B cell (primary cell): ENCODE measurements around the gene MAN1A1. TPM values are rescaled to one million over a fixed set of nuclear protein-coding genes. Genes with fewer than 3 reads are reported as not detected.

Experiments used
- ATAC-seq: fragments of 200-7000 bp; cut with Tn5 transposase; one replicate; pipeline ENCODE4 v1.10.0; 2021; ENCODE audit warnings: low read depth, mild to moderate bottlenecking, moderate number of reproducible peaks, moderate library complexity
- CTCF ChIA-PET: fragments of 350-600 bp; sonication (Branson Sonifier 250); formaldehyde crosslinking; loops from one replicate; lab custom pipeline; 2021; ENCODE audit warnings: antibody characterized with exemption, inconsistent platforms; lab: Charles Lee
- POLR2A ChIA-PET: fragments of 350-600 bp; sonication (Branson Sonifier 250); formaldehyde crosslinking; loops from one replicate; lab custom pipeline; 2021; ENCODE audit warnings: antibody characterized with exemption; lab: Charles Lee
- DNase-seq: peaks from one replicate; pipeline ENCODE4 v3.0.0; 2013
- H2AFZ ChIP-seq: 2 replicates; pipeline ENCODE4 v1.6.1; 2012; ENCODE audit warnings: mild to moderate bottlenecking, low read depth, low read length; ENCODE audit not compliant: insufficient read depth, poor library complexity, severe bottlenecking
- H3K27ac ChIP-seq, 2 donors: 1 replicate in 1 of 2; 2 replicates in 1 of 2; pipeline ENCODE4 v1.5.1; 2012 to 2013; ENCODE audit warnings: low read length in 2 of 2, mild to moderate bottlenecking in 2 of 2, moderate library complexity in 1 of 2
- H3K27me3 ChIP-seq, 4 experiments: fragments of 200-600 bp in 1 of 4; sonication (generic) in 1 of 4; replicated peaks in 1 of 4; 1 replicate in 2 of 4; 2 replicates in 2 of 4; pipeline versions ENCODE4 v1.6.1 to v1.7.0; 2013 to 2016; ENCODE audit warnings: low read length in 3 of 4, mild to moderate bottlenecking in 2 of 4, mixed read lengths in 1 of 4, moderate library complexity in 1 of 4; ENCODE audit not compliant: insufficient read depth in 4 of 4, control insufficient read depth in 3 of 4; ENCODE audit errors: control extremely low read depth in 1 of 4
- H3K36me3 ChIP-seq, 2 experiments: replicated peaks in 1 of 2; 1 replicate in 1 of 2; 2 replicates in 1 of 2; pipeline versions ENCODE4 v1.6.1 to v1.7.1; 2013; ENCODE audit warnings: low read length in 1 of 2; ENCODE audit not compliant: insufficient read depth in 2 of 2, control insufficient read depth in 1 of 2; ENCODE audit errors: control extremely low read depth in 1 of 2, extremely low read depth in 1 of 2
- H3K4me1 ChIP-seq, 2 donors: fragments of 200-600 bp in 1 of 2; sonication (generic) in 1 of 2; 1 replicate in 1 of 2; 2 replicates in 1 of 2; pipeline versions ENCODE4 v1.5.1 to v1.6.1; 2013 to 2017; ENCODE audit warnings: low read length in 2 of 2; ENCODE audit not compliant: control insufficient read depth in 2 of 2, insufficient read depth in 2 of 2
- H3K4me2 ChIP-seq: replicated peaks from 2 replicates; pipeline ENCODE3; 2012; ENCODE audit warnings: mild to moderate bottlenecking, low read depth, low read length; ENCODE audit not compliant: poor library complexity, severe bottlenecking
- H3K4me3 ChIP-seq, 5 experiments: fragments of 200-600 bp in 1 of 5; sonication (generic) in 1 of 5; 1 replicate in 3 of 5; 2 replicates in 2 of 5; pipeline versions ENCODE4 v1.5.1 to v1.7.0; 2011 to 2016; ENCODE audit warnings: low read length in 4 of 5, mild to moderate bottlenecking in 4 of 5, low read depth in 2 of 5, control low read depth in 1 of 5, moderate library complexity in 1 of 5; ENCODE audit not compliant: insufficient read depth in 1 of 5; ENCODE audit errors: control extremely low read depth in 1 of 5, extremely low read depth in 1 of 5
- H3K79me2 ChIP-seq: fragments of 200-600 bp; sonication (generic); one replicate; pipeline ENCODE4 v1.6.0; 2016; ENCODE audit warnings: low read length; ENCODE audit not compliant: control insufficient read depth, insufficient read depth
- H3K9ac ChIP-seq: fragments of 200-600 bp; sonication (generic); 2 replicates; pipeline ENCODE4 v1.6.1; 2017; ENCODE audit warnings: mild to moderate bottlenecking, low read length, moderate library complexity
- H3K9me3 ChIP-seq, 3 donors: one replicate each; pipeline versions ENCODE4 v1.6.1 to v1.7.1; 2013; ENCODE audit warnings: low read length in 2 of 3; ENCODE audit not compliant: control insufficient read depth in 2 of 3, insufficient read depth in 1 of 3; ENCODE audit errors: control extremely low read depth in 1 of 3
- H4K20me1 ChIP-seq: 2 replicates; pipeline ENCODE4 v1.6.0; 2012; ENCODE audit warnings: mild to moderate bottlenecking, low read length; ENCODE audit not compliant: insufficient read depth, control insufficient read depth, poor library complexity, severe bottlenecking
- H3K27ac Mint-ChIP-seq: one replicate; pipeline ENCODE4 v1.8.0; 2021; ENCODE audit warnings: mixed read lengths
- H3K27me3 Mint-ChIP-seq: one replicate; pipeline ENCODE4 v1.8.0; 2021; ENCODE audit warnings: mixed read lengths
- H3K4me1 Mint-ChIP-seq: one replicate; pipeline ENCODE4 v1.8.0; 2021; ENCODE audit warnings: mixed read lengths
- H3K4me3 Mint-ChIP-seq: one replicate; pipeline ENCODE4 v1.8.0; 2021; ENCODE audit warnings: mixed read lengths
- H3K9me3 Mint-ChIP-seq: one replicate; pipeline ENCODE4 v1.8.0; 2022; ENCODE audit warnings: mixed read lengths; ENCODE audit not compliant: insufficient read depth
- CTCF ChIP-seq: fragments of 200-600 bp; IDR thresholded peaks from one replicate; pipeline ENCODE4 v1.8.0; 2022; ENCODE audit warnings: antibody characterized with exemption, mild to moderate bottlenecking
- EZH2 ChIP-seq: IDR thresholded peaks from 2 replicates; pipeline ENCODE4 v1.6.1; 2012; ENCODE audit warnings: borderline replicate concordance, low read depth, mild to moderate bottlenecking, moderate library complexity, low read length; ENCODE audit not compliant: insufficient read depth, poor library complexity, severe bottlenecking
- whole genome bisulfite sequencing: methylation state at CpG from one replicate; pipeline ENCODE4 v1.1.5; 2013; ENCODE audit warnings: missing lambda C conversion rate; ENCODE audit not compliant: insufficient coverage; 5-methylcytosine and 5-hydroxymethylcytosine counted together
- intact Hi-C: fragments of 100-400 bp; cut with micrococcal nuclease; formaldehyde crosslinking; loops from one replicate; pipeline ENCODE4 v1.10.0; 2022
- polyA plus RNA-seq: library from polyadenylated mRNA; depleted of rRNA; stranded (reverse); fragments of >200 nt; gene quantifications from 2 replicates; pipeline ENCODE4 v1.2.3, GENCODE V29; 2012
- total RNA-seq, 2 donors: library from RNA; stranded (reverse); fragments of 120-200 nt in 1 of 2; gene quantifications; 1 replicate in 1 of 2; 2 replicates in 1 of 2; pipeline versions ENCODE4 v1.2.3 to v1.2.4, GENCODE V29; 2013 to 2022

MAN1A1 gene
- total and polyA plus RNA-seq, 2 donors (not counting 1 experiment from before 2014, with no cell fraction given), result 5.1 to 31.7 TPM

- H3K4me1 ChIP-seq, result no peaks in the 10 kb centered on the region
- POLR2A ChIA-PET, result no interaction called here
- intact Hi-C loops, result no loop called here
- no peaks in the 10 kb centered on the region for H3K9me3 Mint-ChIP-seq
- no peak overlapping the region for H3K4me3 Mint-ChIP-seq
- H3K4me1 Mint-ChIP-seq, result no peaks in the 10 kb centered on the region
- peaks cover 3% of the 10 kb centered on the region for H3K27me3 Mint-ChIP-seq
- H3K27ac ChIP-seq, result no peak overlapping the region
- ATAC-seq (no peak), DNase-seq (no peak)
- TF ChIP-seq EZH2, result no peak
- TF ChIP-seq CTCF, result no peak
- no peak overlapping the region for H3K27ac Mint-ChIP-seq
- no peak overlapping the region for H3K4me2 ChIP-seq
- no peak overlapping the region for H2AFZ ChIP-seq
- H3K27me3 ChIP-seq, result no peaks in the 10 kb centered on the region
- H3K4me3 ChIP-seq, result no peak overlapping the region
- no peaks in the 10 kb centered on the region for H3K79me2 ChIP-seq
- H3K9ac ChIP-seq, result no peak overlapping the region
- 74% methylated on average over 2 of the region's 5 CpGs for WGBS
- no peaks in the 10 kb centered on the region for H3K9me3 ChIP-seq
- CTCF ChIA-PET, result interaction anchor here (1.4 kb wide), 1 partner anchor 8 kb away, joined by 9 read pairs; no protein-coding TSS in a partner anchor
- H4K20me1 ChIP-seq, result no peaks in the 10 kb centered on the region
- H3K36me3 ChIP-seq, result no peaks in the 10 kb centered on the region
Measured at GRCh38 chr6:119137194-119138072, 212.1 kb downstream of the MAN1A1 start.

GRCh38 chr6:119134752-119135151 lies 214.8 kb downstream of the MAN1A1 start:
- WGBS, result no CpG with 5 or more reads among the region's 2 CpGs
- POLR2A ChIA-PET, result no interaction called here
- no peaks in the 10 kb centered on the region for H4K20me1 ChIP-seq

More at GRCh38 chr6:119134752-119135151, 214.8 kb downstream of the MAN1A1 start:
- TF ChIP-seq CTCF (no peak), EZH2 (no peak)
- Histone ChIP-seq H3K9me3 (no peaks in the 10 kb centered on the region), H3K4me1 (no peaks in the 10 kb centered on the region), H3K79me2 (no peaks in the 10 kb centered on the region), H3K27me3 (no peaks in the 10 kb centered on the region), H3K27ac (no peak overlapping the region), H3K4me2 (no peak overlapping the region), H3K9ac (no peak overlapping the region), H2AFZ (no peak overlapping the region), H3K36me3 (no peaks in the 10 kb centered on the region), H3K4me3 (no peak overlapping the region)
- Mint-ChIP-seq H3K9me3 (no peaks in the 10 kb centered on the region), H3K4me1 (no peaks in the 10 kb centered on the region), H3K4me3 (no peak overlapping the region), H3K27ac (no peak overlapping the region), H3K27me3 (no peaks in the 10 kb centered on the region)
- CTCF ChIA-PET, result no interaction called here
- DNase-seq, result no peak
- ATAC-seq, result no peak
- intact Hi-C loops, result no loop called here
